ENCODE measurements around the gene SLK. TPM values are rescaled to one million over a fixed set of nuclear protein-coding genes. Genes with fewer than 3 reads are reported as not detected.
A peak's percentile ranks its signal among the peaks of the same experiment; 100 is the strongest.

SLK gene
- total RNA-seq, 1 donor from 2014 or later: 122 TPM

GRCh38 chr10:104032144-104032775 lies 65.3 kb downstream of the SLK start:
- no peak for TF ChIP-seq CTCF (IDR thresholded peaks at IDR 0.05; ENCODE audit: partially characterized antibody, unreplicated experiment)
- Mint-ChIP-seq H3K4me1 (ENCODE audit: low read depth, unreplicated experiment) (peaks cover 29% of the 10 kb centered on the region), H3K27me3 (ENCODE audit: unreplicated experiment) (peaks cover 14% of the 10 kb centered on the region), H3K9me3 (ENCODE audit: unreplicated experiment) (peaks cover 10% of the 10 kb centered on the region), H3K36me3 (ENCODE audit: unreplicated experiment) (peaks cover 10% of the 10 kb centered on the region), H3K27ac (ENCODE audit: unreplicated experiment) (peak overlapping the region; percentile 20), H3K4me3 (ENCODE audit: unreplicated experiment) (no peak overlapping the region)
- no peak for DNase-seq

GRCh38 chr10:104033401-104033930 lies 66.5 kb downstream of the SLK start:
- Mint-ChIP-seq H3K27me3 (ENCODE audit: unreplicated experiment) (peaks cover 14% of the 10 kb centered on the region), H3K36me3 (ENCODE audit: unreplicated experiment) (peaks cover 10% of the 10 kb centered on the region), H3K4me1 (ENCODE audit: low read depth, unreplicated experiment) (peaks cover 26% of the 10 kb centered on the region), H3K9me3 (ENCODE audit: unreplicated experiment) (peaks cover 16% of the 10 kb centered on the region), H3K27ac (ENCODE audit: unreplicated experiment) (peak overlapping the region; percentile 45), H3K4me3 (ENCODE audit: unreplicated experiment) (no peak overlapping the region)
- TF ChIP-seq CTCF (IDR thresholded peaks at IDR 0.05; ENCODE audit: partially characterized antibody, unreplicated experiment): no peak
- no peak for DNase-seq

- no peak for DNase-seq
- no peak for TF ChIP-seq CTCF (IDR thresholded peaks at IDR 0.05; ENCODE audit: partially characterized antibody, unreplicated experiment)
- Mint-ChIP-seq H3K27ac (ENCODE audit: unreplicated experiment) (peak overlapping the region; percentile 45), H3K9me3 (ENCODE audit: unreplicated experiment) (peaks cover 16% of the 10 kb centered on the region), H3K27me3 (ENCODE audit: unreplicated experiment) (peaks cover 16% of the 10 kb centered on the region), H3K4me3 (ENCODE audit: unreplicated experiment) (no peak overlapping the region), H3K4me1 (ENCODE audit: low read depth, unreplicated experiment) (peaks cover 26% of the 10 kb centered on the region), H3K36me3 (ENCODE audit: unreplicated experiment) (peaks cover 10% of the 10 kb centered on the region)
Observed at GRCh38 chr10:104033966-104034365, 67.0 kb downstream of the SLK start.

- peaks cover 17% of the 10 kb centered on the region for H3K27me3 Mint-ChIP-seq (ENCODE audit: unreplicated experiment)
- H3K9me3 Mint-ChIP-seq (ENCODE audit: unreplicated experiment): peaks cover 16% of the 10 kb centered on the region
- no peak for DNase-seq
- H3K27ac Mint-ChIP-seq (ENCODE audit: unreplicated experiment): peak overlapping the region; percentile 28
- peaks cover 10% of the 10 kb centered on the region for H3K36me3 Mint-ChIP-seq (ENCODE audit: unreplicated experiment)
- H3K4me1 Mint-ChIP-seq (ENCODE audit: low read depth, unreplicated experiment): peaks cover 26% of the 10 kb centered on the region
- H3K4me3 Mint-ChIP-seq (ENCODE audit: unreplicated experiment): no peak overlapping the region
- TF ChIP-seq CTCF (IDR thresholded peaks at IDR 0.05; ENCODE audit: partially characterized antibody, unreplicated experiment): no peak
Observed at GRCh38 chr10:104034401-104035193, 67.7 kb downstream of the SLK start.

Data from glutamatergic neuron (in vitro differentiated cells).